PFSK-1 (cell line): Measurements from ENCODE around the gene MEI4.

Experiments used
- FOXP2 ChIP-seq: optimal IDR thresholded peaks from 2 replicates; pipeline ENCODE3; 2011; ENCODE audit warnings: borderline replicate concordance, control low read depth, inconsistent platforms; ENCODE audit not compliant: insufficient read depth; ENCODE audit errors: extremely low read length, extremely low read depth
- POLR2AphosphoS5 ChIP-seq: IDR thresholded peaks from 2 replicates; pipeline ENCODE4 v1.6.1; 2012; ENCODE audit warnings: low read depth, mild to moderate bottlenecking, control low read depth, low read length, moderate library complexity
- SIN3A ChIP-seq: IDR thresholded peaks from 2 replicates; pipeline ENCODE4 v1.6.1; 2012; ENCODE audit warnings: mild to moderate bottlenecking, low read length, moderate library complexity, borderline replicate concordance; ENCODE audit not compliant: insufficient read depth
- TAF1 ChIP-seq: IDR thresholded peaks from 2 replicates; pipeline ENCODE4 v1.6.1; 2012; ENCODE audit warnings: low read length, control low read depth, borderline replicate concordance; ENCODE audit not compliant: insufficient read depth
- TF ChIP-seq, protein P1 (sequence below), 2 experiments: IDR thresholded peaks; 2 replicates each; pipeline versions ENCODE4 v1.6.1 to v1.8.0; 2011 to 2012; ENCODE audit warnings: low read depth in 2 of 2, low read length in 2 of 2, control low read depth in 1 of 2, inconsistent platforms in 1 of 2, mild to moderate bottlenecking in 1 of 2, moderate library complexity in 1 of 2; ENCODE audit not compliant: insufficient read depth in 1 of 2

MEI4 gene

DNA sequence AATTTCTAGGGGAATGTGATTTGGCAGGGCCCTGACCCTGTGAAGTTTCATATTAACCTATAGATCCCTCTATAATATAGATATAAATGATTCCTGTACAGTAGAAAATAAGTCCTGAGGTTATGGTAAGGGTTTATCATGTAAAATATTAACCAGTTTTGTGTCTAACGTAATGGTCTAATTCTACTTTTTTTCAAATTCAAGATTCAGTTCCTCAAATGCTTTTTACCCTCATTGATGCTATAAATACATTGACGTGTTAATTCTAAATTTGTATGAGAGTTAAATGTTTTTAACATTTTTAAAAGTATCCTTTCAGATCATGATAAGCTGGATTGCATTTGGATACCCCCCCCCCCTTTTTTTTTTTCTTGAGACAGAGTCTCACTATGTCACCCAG lies 169.4 kb downstream of the MEI4 start:
- TF ChIP-seq FOXP2 = no peak
- TF ChIP-seq POLR2AphosphoS5 = no peak
- TF ChIP-seq TAF1 = no peak
- no peak for TF ChIP-seq SIN3A
- TF ChIP-seq, protein P1, sequence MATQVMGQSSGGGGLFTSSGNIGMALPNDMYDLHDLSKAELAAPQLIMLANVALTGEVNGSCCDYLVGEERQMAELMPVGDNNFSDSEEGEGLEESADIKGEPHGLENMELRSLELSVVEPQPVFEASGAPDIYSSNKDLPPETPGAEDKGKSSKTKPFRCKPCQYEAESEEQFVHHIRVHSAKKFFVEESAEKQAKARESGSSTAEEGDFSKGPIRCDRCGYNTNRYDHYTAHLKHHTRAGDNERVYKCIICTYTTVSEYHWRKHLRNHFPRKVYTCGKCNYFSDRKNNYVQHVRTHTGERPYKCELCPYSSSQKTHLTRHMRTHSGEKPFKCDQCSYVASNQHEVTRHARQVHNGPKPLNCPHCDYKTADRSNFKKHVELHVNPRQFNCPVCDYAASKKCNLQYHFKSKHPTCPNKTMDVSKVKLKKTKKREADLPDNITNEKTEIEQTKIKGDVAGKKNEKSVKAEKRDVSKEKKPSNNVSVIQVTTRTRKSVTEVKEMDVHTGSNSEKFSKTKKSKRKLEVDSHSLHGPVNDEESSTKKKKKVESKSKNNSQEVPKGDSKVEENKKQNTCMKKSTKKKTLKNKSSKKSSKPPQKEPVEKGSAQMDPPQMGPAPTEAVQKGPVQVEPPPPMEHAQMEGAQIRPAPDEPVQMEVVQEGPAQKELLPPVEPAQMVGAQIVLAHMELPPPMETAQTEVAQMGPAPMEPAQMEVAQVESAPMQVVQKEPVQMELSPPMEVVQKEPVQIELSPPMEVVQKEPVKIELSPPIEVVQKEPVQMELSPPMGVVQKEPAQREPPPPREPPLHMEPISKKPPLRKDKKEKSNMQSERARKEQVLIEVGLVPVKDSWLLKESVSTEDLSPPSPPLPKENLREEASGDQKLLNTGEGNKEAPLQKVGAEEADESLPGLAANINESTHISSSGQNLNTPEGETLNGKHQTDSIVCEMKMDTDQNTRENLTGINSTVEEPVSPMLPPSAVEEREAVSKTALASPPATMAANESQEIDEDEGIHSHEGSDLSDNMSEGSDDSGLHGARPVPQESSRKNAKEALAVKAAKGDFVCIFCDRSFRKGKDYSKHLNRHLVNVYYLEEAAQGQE (IDR thresholded peaks at IDR 0.05; ENCODE audit: insufficient read depth in 1 of 2, low read depth in 2 of 2, low read length in 2 of 2) = no peak

DNA sequence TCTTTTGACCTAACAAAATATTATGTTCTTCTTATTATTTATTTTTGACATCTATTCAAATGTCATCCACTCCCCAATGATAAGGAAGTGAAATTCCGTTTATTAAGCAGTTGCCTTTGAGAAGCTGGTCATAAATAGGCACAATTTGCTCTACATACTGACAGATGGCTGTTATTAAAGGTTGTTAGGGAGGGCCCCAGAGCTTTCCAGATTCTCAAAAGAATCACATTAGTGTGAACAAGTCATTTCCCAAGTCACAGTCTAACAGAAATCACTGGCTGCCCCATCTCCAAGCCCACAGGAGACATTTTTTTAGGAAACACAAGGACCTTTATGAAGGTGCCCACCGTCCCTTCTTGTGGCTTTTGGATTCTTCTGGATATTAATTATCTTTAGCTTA lies 172.4 kb downstream of the MEI4 start:
- TF ChIP-seq TAF1 (no peak), SIN3A (no peak), FOXP2 (no peak)
- TF ChIP-seq, protein P1 (IDR thresholded peaks at IDR 0.05; ENCODE audit: insufficient read depth in 1 of 2, low read depth in 2 of 2, low read length in 2 of 2) = no peak

DNA sequence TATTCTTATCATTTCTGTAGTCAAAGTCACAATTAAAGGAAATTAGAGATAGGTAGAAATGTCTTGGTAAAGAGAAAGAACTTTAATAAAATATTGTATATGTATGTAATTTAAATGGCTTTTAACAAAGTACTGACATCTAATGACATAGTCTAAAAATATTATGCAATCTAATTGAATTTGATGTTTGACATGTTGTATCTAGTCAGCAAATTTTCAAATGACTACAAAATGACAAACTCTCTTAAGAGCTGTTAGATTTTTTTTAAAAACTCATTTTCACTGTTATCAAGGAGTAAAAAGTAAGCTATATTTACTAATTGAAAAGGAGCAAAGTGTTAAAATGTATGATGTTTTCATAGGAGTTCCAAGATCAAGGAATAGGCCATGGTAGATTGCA lies 176.9 kb downstream of the MEI4 start:
- no peak for TF ChIP-seq POLR2AphosphoS5
- no peak for TF ChIP-seq FOXP2
- TF ChIP-seq SIN3A = no peak
- TF ChIP-seq, protein P1 (IDR thresholded peaks at IDR 0.05; ENCODE audit: insufficient read depth in 1 of 2, low read depth in 2 of 2, low read length in 2 of 2) = no peak
- TF ChIP-seq TAF1 = no peak

DNA sequence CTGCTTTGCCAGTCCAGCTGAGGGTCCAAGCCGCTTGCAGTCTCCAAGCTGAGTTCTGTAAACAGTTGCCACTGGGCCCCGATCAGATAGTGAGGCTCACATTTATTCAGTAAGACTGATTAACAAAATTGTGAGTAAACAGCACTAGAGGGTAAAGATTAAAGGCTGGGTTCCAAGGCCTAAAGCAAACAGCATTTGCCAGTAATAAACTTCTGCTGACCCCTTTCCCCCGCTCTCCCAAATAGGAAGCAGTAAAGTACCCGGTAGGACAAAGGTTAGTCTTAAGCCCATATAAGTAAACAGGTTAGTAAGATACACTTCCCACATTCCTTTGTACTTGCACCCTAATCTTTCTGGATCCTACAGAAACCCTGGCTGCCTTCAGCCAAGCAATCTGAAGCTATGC lies 181.8 kb downstream of the MEI4 start:
- TF ChIP-seq FOXP2 = no peak

DNA sequence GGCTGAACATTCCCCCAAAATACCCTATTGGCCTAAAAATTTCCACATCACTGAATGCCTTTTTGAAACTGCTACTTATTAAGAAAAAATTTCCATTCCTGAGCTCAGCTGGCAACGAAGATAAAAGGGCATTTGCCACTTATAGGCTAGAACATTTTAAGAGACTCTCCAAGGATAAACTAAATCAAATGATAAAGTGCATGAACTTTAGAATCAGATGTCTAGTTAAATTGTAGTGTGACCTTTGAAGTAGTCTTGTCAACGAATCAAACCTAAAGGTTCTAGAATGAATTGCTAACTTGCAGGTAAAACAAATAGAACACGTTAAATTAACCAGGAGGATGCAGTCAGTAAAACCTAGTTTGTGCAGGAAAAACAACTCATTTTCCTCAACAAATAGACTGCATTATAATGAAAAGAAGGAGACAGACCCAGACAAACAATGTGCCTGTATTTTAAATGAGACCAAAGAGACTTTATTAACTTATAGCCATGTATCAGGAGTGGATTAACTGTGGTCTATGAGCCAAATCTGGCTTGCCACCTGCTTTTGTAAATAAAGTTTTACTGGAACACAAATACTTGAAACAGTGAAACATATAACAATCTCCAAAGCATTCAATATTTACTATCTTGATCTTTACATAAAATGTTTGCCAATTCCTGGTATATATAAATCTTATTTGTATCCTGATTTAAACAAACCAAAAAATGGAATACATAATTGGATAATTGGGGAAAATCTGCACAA lies 184.4 kb downstream of the MEI4 start:
- TF ChIP-seq POLR2AphosphoS5 (no peak), TAF1 (no peak), SIN3A (no peak), FOXP2 (no peak)
- TF ChIP-seq, protein P1 (IDR thresholded peaks at IDR 0.05; ENCODE audit: insufficient read depth in 1 of 2, low read depth in 2 of 2, low read length in 2 of 2) = no peak
